ENCODE data around the gene FASN. TPM values are rescaled to one million over a fixed set of nuclear protein-coding genes. Genes with fewer than 3 reads are reported as not detected.
A peak's percentile ranks its signal among the peaks of the same experiment; 100 is the strongest.

The FASN gene
- total RNA-seq, 6 donors from 2014 or later = 191 to 805 (median 577) TPM

- H3K36me3 ChIP-seq = peaks cover 0 to 3% (median 0%) of the 10 kb centered on the region in 4 donors
- no peak for DNase-seq
- no peaks in the 10 kb centered on the region for H3K27me3 ChIP-seq
- no peaks in the 10 kb centered on the region for H3K9me3 ChIP-seq
- peak overlapping the region; percentile 53 to 87 (median 72) for H3K27ac ChIP-seq
- no peak overlapping the region for H3K4me3 ChIP-seq
- TF ChIP-seq EP300 (IDR thresholded peaks at IDR 0.05) = no peak
- TF ChIP-seq POLR2AphosphoS5 (IDR thresholded peaks at IDR 0.05) = no peak
- TF ChIP-seq POLR2A (IDR thresholded peaks at IDR 0.05) = no peak
- TF ChIP-seq CTCF (IDR thresholded peaks at IDR 0.05) = no peak
- WGBS, 2 donors = 79 to 80% methylated on average over 22 of the region's 22 CpGs
- peaks cover 3 to 38% (median 12%) of the 10 kb centered on the region in 4 donors for H3K4me1 ChIP-seq
- no peak for ATAC-seq (ENCODE audit: low FRiP score in 2 of 2)
These were observed 19.4 kb upstream of the FASN start for GRCh38 chr17:82117139-82118090.

GRCh38 chr17:82116246-82116645, 18.2 kb upstream of the FASN start:
- no peak for DNase-seq
- H3K27me3 ChIP-seq = no peaks in the 10 kb centered on the region
- H3K27ac ChIP-seq = no peak overlapping the region
- TF ChIP-seq EP300 (IDR thresholded peaks at IDR 0.05) (no peak), CTCF (IDR thresholded peaks at IDR 0.05) (no peak), POLR2A (IDR thresholded peaks at IDR 0.05) (no peak), POLR2AphosphoS5 (IDR thresholded peaks at IDR 0.05) (no peak)
- WGBS, 2 donors = 71 to 86% methylated on average over 1 to 6 of the region's 6 CpGs
- ATAC-seq (ENCODE audit: low FRiP score in 2 of 2) = no peak
- H3K36me3 ChIP-seq = peaks cover 0 to 3% (median 0%) of the 10 kb centered on the region in 4 donors
- H3K4me1 ChIP-seq = peaks cover 3 to 50% (median 12%) of the 10 kb centered on the region in 4 donors
- no peaks in the 10 kb centered on the region for H3K9me3 ChIP-seq
- H3K4me3 ChIP-seq = no peak overlapping the region

- Histone ChIP-seq H3K27ac (peak overlapping the region in 2 of 4 donors; percentile 83 to 92), H3K4me3 (no peak overlapping the region), H3K36me3 (peaks cover 0 to 3% (median 0%) of the 10 kb centered on the region in 4 donors), H3K9me3 (no peaks in the 10 kb centered on the region), H3K27me3 (no peaks in the 10 kb centered on the region), H3K4me1 (peaks cover 3 to 57% (median 12%) of the 10 kb centered on the region in 4 donors)
- DNase-seq = no peak
- TF ChIP-seq POLR2AphosphoS5 (IDR thresholded peaks at IDR 0.05) (no peak), CTCF (IDR thresholded peaks at IDR 0.05) (no peak), POLR2A (IDR thresholded peaks at IDR 0.05) (no peak), EP300 (IDR thresholded peaks at IDR 0.05) (no peak)
- WGBS, 2 donors = 94 to 95% methylated on average over 7 to 9 of the region's 9 CpGs
- ATAC-seq (ENCODE audit: low FRiP score in 2 of 2) = no peak
These were observed 16.8 kb upstream of the FASN start for GRCh38 chr17:82114872-82115271.

GRCh38 chr17:82114447-82114846, 16.4 kb upstream of the FASN start:
- Histone ChIP-seq H3K4me3 (no peak overlapping the region), H3K4me1 (peaks cover 3 to 52% (median 10%) of the 10 kb centered on the region in 4 donors), H3K27ac (peak overlapping the region in 2 of 4 donors; percentile 83 to 92), H3K27me3 (no peaks in the 10 kb centered on the region), H3K36me3 (peaks cover 0 to 3% (median 0%) of the 10 kb centered on the region in 4 donors), H3K9me3 (no peaks in the 10 kb centered on the region)
- ATAC-seq (ENCODE audit: low FRiP score in 2 of 2) (no peak), DNase-seq (no peak)
- WGBS, 2 donors = 93 to 94% methylated on average over 3 to 10 of the region's 10 CpGs
- TF ChIP-seq EP300 (IDR thresholded peaks at IDR 0.05) (no peak), POLR2A (IDR thresholded peaks at IDR 0.05) (no peak), CTCF (IDR thresholded peaks at IDR 0.05) (no peak), POLR2AphosphoS5 (IDR thresholded peaks at IDR 0.05) (no peak)
